Measurements from ENCODE around the gene RPA1. TPM values are rescaled to one million over a fixed set of nuclear protein-coding genes. Genes with fewer than 3 reads are reported as not detected.

The RPA1 gene
- total and polyA plus RNA-seq, 2 donors, result 33.0 to 33.9 TPM

DNA sequence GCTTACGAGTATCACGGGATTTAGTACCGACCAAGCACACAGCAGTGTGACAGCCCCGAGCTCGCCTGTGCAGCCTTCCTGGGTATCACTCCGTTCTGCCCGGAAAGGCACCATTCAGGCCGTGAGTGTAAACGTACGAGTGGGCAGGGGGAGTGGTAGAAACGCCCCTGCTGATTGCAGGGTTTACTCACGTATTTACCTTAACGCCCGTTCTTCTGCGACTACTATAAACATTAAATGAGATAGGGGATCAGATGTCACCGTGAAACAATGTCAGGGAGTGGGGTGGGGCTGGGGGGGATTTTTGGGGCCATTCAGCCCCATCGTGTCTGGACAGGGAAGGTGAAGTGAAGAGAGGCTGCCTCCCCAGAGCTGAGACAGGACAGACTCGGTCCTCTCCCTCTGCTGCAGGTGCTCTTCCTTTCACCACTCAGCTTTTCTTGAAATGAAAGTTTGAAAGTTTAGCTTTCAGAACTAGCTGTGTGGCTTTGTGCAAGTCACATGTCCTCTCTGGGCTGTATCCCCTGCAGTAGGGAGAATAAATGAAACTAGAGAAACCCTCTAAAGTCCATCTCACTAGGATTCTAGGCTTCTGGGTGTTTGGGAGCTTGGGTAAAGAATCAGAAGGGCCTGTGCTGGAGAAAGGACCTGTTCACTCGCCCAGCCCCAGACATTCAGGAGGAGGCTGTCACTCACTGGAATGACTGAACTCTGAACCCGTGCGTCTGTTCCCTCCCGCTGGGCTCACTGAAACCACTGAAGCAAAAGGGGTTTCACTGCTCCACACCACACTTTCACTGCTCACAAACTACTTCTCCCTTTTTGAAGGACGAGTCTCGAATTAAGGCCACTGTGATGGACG is 66.7 kb downstream of the RPA1 start:
- H3K4me3 ChIP-seq (ENCODE audit: low read length in 2 of 2), result no peak overlapping the region
- H3K4me1 ChIP-seq (ENCODE audit: control insufficient read depth in 2 of 2, insufficient read depth in 2 of 2, low read length in 2 of 2), result no peaks in the 10 kb centered on the region
- no peak overlapping the region for H3K27ac ChIP-seq (ENCODE audit: low read depth in 1 of 2, low read length in 1 of 2)
- H3K36me3 ChIP-seq (ENCODE audit: control insufficient read depth in 2 of 2, insufficient read depth in 2 of 2, low read length in 1 of 2), result peaks cover 49 to 66% of the 10 kb centered on the region in 2 donors
- WGBS, result 97% methylated on average over 25 of the region's 25 CpGs
- no peaks in the 10 kb centered on the region for H3K9me3 ChIP-seq (ENCODE audit: control insufficient read depth in 2 of 2, insufficient read depth in 1 of 2, low read length in 1 of 2)
- DNase-seq (ENCODE audit: low read depth in 6 of 9, low spot score in 9 of 9), result no peak
- no peaks in the 10 kb centered on the region for H3K27me3 ChIP-seq (ENCODE audit: control insufficient read depth in 2 of 2, insufficient read depth in 1 of 2, low read length in 1 of 2)

DNA sequence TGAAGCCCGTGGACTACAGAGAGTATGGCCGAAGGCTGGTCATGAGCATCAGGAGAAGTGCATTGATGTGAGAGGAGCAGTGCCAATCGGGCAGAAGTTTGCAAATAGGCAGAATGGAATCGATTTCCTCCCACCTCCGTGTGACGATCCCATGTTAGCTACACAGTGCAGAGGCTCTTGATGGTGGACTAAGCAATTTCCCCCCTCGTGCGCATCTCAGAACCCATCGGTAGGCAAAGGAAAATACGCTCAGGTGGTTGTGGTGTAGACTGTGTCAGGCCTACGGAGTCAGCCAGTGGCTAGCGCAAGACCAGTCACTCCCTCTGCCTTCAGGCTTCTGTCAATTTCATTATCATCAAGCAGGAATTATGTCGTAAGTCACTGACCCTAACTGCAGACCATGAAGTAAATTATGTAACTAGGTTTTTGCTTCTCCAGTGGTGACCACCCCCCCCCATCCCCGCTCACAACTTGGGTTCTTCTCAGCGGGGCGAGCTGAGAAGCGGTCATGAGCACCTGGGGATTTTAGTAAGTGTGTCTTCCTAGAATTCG is 67.4 kb downstream of the RPA1 start:
- Histone ChIP-seq H3K27ac (ENCODE audit: low read depth in 1 of 2, low read length in 1 of 2) (no peak overlapping the region), H3K4me3 (ENCODE audit: low read length in 2 of 2) (no peak overlapping the region), H3K36me3 (ENCODE audit: control insufficient read depth in 2 of 2, insufficient read depth in 2 of 2, low read length in 1 of 2) (peaks cover 46 to 59% of the 10 kb centered on the region in 2 donors), H3K4me1 (ENCODE audit: control insufficient read depth in 2 of 2, insufficient read depth in 2 of 2, low read length in 2 of 2) (no peaks in the 10 kb centered on the region), H3K9me3 (ENCODE audit: control insufficient read depth in 2 of 2, insufficient read depth in 1 of 2, low read length in 1 of 2) (no peaks in the 10 kb centered on the region), H3K27me3 (ENCODE audit: control insufficient read depth in 2 of 2, insufficient read depth in 1 of 2, low read length in 1 of 2) (no peaks in the 10 kb centered on the region)
- 86% methylated on average over 18 of the region's 18 CpGs for WGBS
- DNase-seq (ENCODE audit: low read depth in 6 of 9, low spot score in 9 of 9), result no peak

- Histone ChIP-seq H3K4me1 (ENCODE audit: control insufficient read depth in 2 of 2, insufficient read depth in 2 of 2, low read length in 2 of 2) (no peaks in the 10 kb centered on the region), H3K27ac (ENCODE audit: low read depth in 1 of 2, low read length in 1 of 2) (no peak overlapping the region), H3K4me3 (ENCODE audit: low read length in 2 of 2) (no peak overlapping the region), H3K27me3 (ENCODE audit: control insufficient read depth in 2 of 2, insufficient read depth in 1 of 2, low read length in 1 of 2) (peaks cover 0 to 2% of the 10 kb centered on the region in 2 donors), H3K36me3 (ENCODE audit: control insufficient read depth in 2 of 2, insufficient read depth in 2 of 2, low read length in 1 of 2) (peaks cover 44 to 51% of the 10 kb centered on the region in 2 donors), H3K9me3 (ENCODE audit: control insufficient read depth in 2 of 2, insufficient read depth in 1 of 2, low read length in 1 of 2) (no peaks in the 10 kb centered on the region)
- WGBS, result 99% methylated on average over 17 of the region's 17 CpGs
- DNase-seq (ENCODE audit: low read depth in 6 of 9, low spot score in 9 of 9), result no peak
Measured at GRCh38 chr17:1898332-1898731, 68.5 kb downstream of the RPA1 start.

- Histone ChIP-seq H3K27ac (ENCODE audit: low read depth in 1 of 2, low read length in 1 of 2) (no peak overlapping the region), H3K27me3 (ENCODE audit: control insufficient read depth in 2 of 2, insufficient read depth in 1 of 2, low read length in 1 of 2) (peaks cover 0 to 8% of the 10 kb centered on the region in 2 donors), H3K4me1 (ENCODE audit: control insufficient read depth in 2 of 2, insufficient read depth in 2 of 2, low read length in 2 of 2) (no peaks in the 10 kb centered on the region), H3K9me3 (ENCODE audit: control insufficient read depth in 2 of 2, insufficient read depth in 1 of 2, low read length in 1 of 2) (no peaks in the 10 kb centered on the region), H3K36me3 (ENCODE audit: control insufficient read depth in 2 of 2, insufficient read depth in 2 of 2, low read length in 1 of 2) (peaks cover 41 to 47% of the 10 kb centered on the region in 2 donors), H3K4me3 (ENCODE audit: low read length in 2 of 2) (no peak overlapping the region)
- DNase-seq (ENCODE audit: low read depth in 6 of 9, low spot score in 9 of 9), result no peak
- 98% methylated on average over 12 of the region's 12 CpGs for WGBS
Measured at GRCh38 chr17:1898872-1899271, 69.1 kb downstream of the RPA1 start.

DNA sequence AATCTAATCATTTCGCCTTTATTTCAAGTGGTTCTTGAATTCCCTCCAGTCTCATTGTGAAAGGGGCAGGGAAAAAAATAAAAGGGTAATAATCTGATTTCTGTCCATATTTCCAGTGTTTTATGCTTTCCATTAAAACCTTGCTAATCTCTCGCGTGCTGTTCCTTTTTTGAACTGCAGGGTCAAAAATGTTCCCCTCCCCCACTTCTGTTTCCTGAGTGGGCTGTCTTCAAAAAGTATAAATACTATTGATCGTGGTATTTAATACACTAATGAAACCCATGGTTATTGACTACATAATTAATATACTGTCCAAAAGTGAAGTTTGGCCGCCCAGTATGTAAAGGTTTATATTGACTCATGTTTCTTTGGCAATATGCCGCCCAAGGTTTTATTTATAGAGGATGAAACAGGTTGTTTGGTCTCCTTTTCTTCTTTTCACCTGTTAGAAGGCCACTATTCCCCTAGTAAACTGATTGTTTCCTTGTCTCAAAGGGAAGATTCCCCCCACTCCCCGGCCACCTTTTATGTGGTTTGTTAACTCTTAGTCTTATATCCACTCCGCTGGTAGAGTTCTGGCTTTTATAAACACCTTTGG is 69.7 kb downstream of the RPA1 start:
- no peak for DNase-seq (ENCODE audit: low read depth in 6 of 9, low spot score in 9 of 9)
- 96% methylated on average over 8 of the region's 8 CpGs for WGBS
- H3K4me1 ChIP-seq (ENCODE audit: control insufficient read depth in 2 of 2, insufficient read depth in 2 of 2, low read length in 2 of 2), result no peaks in the 10 kb centered on the region
- H3K36me3 ChIP-seq (ENCODE audit: control insufficient read depth in 2 of 2, insufficient read depth in 2 of 2, low read length in 1 of 2), result peaks cover 36 to 45% of the 10 kb centered on the region in 2 donors
- H3K27me3 ChIP-seq (ENCODE audit: control insufficient read depth in 2 of 2, insufficient read depth in 1 of 2, low read length in 1 of 2), result peaks cover 0 to 14% of the 10 kb centered on the region in 2 donors
- no peak overlapping the region for H3K4me3 ChIP-seq (ENCODE audit: low read length in 2 of 2)
- no peak overlapping the region for H3K27ac ChIP-seq (ENCODE audit: low read depth in 1 of 2, low read length in 1 of 2)
- H3K9me3 ChIP-seq (ENCODE audit: control insufficient read depth in 2 of 2, insufficient read depth in 1 of 2, low read length in 1 of 2), result no peaks in the 10 kb centered on the region

DNA sequence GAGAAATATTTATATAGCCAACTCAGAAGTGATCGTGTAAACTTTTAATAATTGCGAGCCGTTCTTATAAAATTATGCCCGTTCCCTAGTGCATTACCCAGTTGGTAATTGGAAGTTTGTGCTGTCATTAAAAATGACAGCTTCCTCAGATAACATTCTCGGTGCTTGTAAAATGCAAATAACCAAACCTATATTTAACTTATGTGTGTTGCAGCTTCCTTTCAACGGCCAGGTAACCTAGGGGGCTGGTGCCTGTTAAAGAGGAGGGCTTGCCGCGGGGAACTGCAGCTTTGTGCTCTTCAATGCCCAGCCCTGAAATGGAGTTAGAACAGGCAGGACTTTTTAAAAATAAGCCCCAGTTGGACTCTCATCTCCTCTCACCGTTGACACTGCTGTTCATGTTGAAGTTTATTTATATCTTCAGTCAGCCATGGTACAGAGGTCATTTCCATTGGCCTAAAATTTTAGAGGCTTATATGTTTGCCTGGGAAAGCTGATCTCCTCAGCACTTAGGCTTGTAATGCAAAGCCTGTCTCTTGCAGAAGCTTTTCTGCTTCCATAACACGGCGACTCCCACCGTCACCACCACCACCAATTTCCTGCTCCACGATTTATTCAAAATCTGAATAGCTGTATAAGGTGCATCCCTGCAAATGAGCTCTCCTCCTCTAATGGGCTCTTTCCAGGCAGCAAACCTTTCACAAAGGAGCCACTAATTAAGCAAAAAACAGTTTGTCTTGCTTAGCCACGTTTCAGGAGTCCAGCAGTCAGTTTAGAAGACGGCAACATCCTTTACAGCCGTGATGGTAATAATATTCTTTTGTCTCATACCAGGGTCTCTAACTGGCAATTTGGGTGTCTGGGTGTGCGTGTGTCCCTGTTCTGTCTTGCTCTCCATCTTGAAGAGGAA is 74.7 kb downstream of the RPA1 start:
- H3K27ac ChIP-seq (ENCODE audit: low read depth in 1 of 2, low read length in 1 of 2), result no peak overlapping the region
- H3K9me3 ChIP-seq (ENCODE audit: control insufficient read depth in 2 of 2, insufficient read depth in 1 of 2, low read length in 1 of 2), result no peaks in the 10 kb centered on the region
- 80% methylated on average over 17 of the region's 17 CpGs for WGBS
- H3K36me3 ChIP-seq (ENCODE audit: control insufficient read depth in 2 of 2, insufficient read depth in 2 of 2, low read length in 1 of 2), result no peaks in the 10 kb centered on the region
- DNase-seq (ENCODE audit: low read depth in 6 of 9, low spot score in 9 of 9), result no peak
- peaks cover 6 to 16% of the 10 kb centered on the region in 2 donors for H3K4me1 ChIP-seq (ENCODE audit: control insufficient read depth in 2 of 2, insufficient read depth in 2 of 2, low read length in 2 of 2)
- H3K27me3 ChIP-seq (ENCODE audit: control insufficient read depth in 2 of 2, insufficient read depth in 1 of 2, low read length in 1 of 2), result peaks cover 13 to 63% of the 10 kb centered on the region in 2 donors
- no peak overlapping the region for H3K4me3 ChIP-seq (ENCODE audit: low read length in 2 of 2)

DNA sequence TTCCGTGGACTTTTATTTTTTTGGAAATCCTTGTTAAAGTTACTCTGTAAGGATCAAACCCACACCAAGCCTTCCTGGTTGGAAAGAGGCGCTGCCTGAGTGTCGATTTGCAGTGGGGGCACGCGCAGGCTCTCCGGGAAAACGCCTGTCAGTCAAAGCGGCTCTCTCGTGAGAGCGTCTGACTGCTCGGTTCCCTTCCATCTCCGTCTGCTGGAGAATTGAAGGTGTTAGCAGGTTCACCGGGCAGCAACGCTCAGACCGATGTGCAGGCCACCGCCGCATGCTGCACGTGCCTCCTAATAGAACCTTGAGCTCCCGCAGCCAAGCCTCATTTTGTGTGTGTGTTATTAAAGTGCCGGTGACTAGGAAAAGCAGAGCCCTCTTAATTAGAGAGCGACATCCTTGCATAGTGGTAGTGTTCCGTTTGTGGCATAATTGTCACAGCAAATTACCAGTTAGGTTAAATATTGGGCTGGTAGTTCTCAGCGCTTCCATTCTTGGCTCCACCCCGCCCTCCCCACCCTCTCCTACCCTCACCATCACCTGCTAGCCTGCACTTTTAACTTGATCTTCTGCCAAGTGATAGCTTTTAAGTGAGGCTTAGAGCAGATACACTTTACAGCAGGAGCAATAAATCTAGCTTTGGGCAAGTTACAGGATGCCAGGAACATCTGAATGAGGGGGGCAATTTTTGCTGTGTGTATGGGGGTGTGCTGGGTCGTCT is 75.5 kb downstream of the RPA1 start:
- Histone ChIP-seq H3K4me3 (ENCODE audit: low read length in 2 of 2) (no peak overlapping the region), H3K4me1 (ENCODE audit: control insufficient read depth in 2 of 2, insufficient read depth in 2 of 2, low read length in 2 of 2) (peaks cover 6 to 16% of the 10 kb centered on the region in 2 donors), H3K27ac (ENCODE audit: low read depth in 1 of 2, low read length in 1 of 2) (no peak overlapping the region), H3K36me3 (ENCODE audit: control insufficient read depth in 2 of 2, insufficient read depth in 2 of 2, low read length in 1 of 2) (no peaks in the 10 kb centered on the region), H3K27me3 (ENCODE audit: control insufficient read depth in 2 of 2, insufficient read depth in 1 of 2, low read length in 1 of 2) (peaks cover 13 to 71% of the 10 kb centered on the region in 2 donors), H3K9me3 (ENCODE audit: control insufficient read depth in 2 of 2, insufficient read depth in 1 of 2, low read length in 1 of 2) (no peaks in the 10 kb centered on the region)
- no peak for DNase-seq (ENCODE audit: low read depth in 6 of 9, low spot score in 9 of 9)
- WGBS, result 41% methylated on average over 25 of the region's 25 CpGs

GRCh38 chr17:1906662-1907101 is 76.9 kb downstream of the RPA1 start:
- Histone ChIP-seq H3K9me3 (ENCODE audit: control insufficient read depth in 2 of 2, insufficient read depth in 1 of 2, low read length in 1 of 2) (no peaks in the 10 kb centered on the region), H3K36me3 (ENCODE audit: control insufficient read depth in 2 of 2, insufficient read depth in 2 of 2, low read length in 1 of 2) (no peaks in the 10 kb centered on the region), H3K4me3 (ENCODE audit: low read length in 2 of 2) (no peak overlapping the region), H3K27me3 (ENCODE audit: control insufficient read depth in 2 of 2, insufficient read depth in 1 of 2, low read length in 1 of 2) (peaks cover 14 to 83% of the 10 kb centered on the region in 2 donors), H3K27ac (ENCODE audit: low read depth in 1 of 2, low read length in 1 of 2) (no peak overlapping the region), H3K4me1 (ENCODE audit: control insufficient read depth in 2 of 2, insufficient read depth in 2 of 2, low read length in 2 of 2) (peaks cover 6 to 16% of the 10 kb centered on the region in 2 donors)
- WGBS, result 87% methylated on average over 8 of the region's 8 CpGs
- no peak for DNase-seq (ENCODE audit: low read depth in 6 of 9, low spot score in 9 of 9)

Data from thymus (tissue), 11 donors.